GM21723 (cell line): ENCODE results near the gene CDX1.

Source experiments
- ATAC-seq: cut with Tn5 transposase; IDR thresholded peaks from one replicate; pipeline ENCODE4 v1.9.1; 2021; ENCODE audit warnings: mild to moderate bottlenecking, moderate library complexity; ENCODE audit not compliant: unreplicated experiment

Gene CDX1

DNA sequence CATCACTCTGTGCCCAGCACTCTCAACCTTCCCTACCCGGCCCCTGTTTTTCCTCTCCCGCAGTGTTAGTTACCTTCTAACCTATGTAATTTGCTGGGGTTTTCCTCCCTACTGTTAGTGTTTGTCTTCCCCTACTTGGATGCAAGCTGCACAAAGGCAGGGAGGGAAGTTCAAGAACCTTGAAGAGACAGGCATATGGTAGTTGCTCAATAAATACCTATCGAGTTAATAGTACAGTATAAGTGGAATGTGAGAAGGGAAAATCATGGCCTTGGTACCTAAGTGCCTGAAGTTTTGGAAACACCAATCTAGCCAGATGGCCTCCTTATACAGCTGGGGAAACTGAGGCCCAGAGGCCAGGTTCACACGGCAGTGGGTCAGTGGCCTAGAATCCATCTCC, 35.1 kb upstream of the CDX1 start:
- ATAC-seq = no peak

DNA sequence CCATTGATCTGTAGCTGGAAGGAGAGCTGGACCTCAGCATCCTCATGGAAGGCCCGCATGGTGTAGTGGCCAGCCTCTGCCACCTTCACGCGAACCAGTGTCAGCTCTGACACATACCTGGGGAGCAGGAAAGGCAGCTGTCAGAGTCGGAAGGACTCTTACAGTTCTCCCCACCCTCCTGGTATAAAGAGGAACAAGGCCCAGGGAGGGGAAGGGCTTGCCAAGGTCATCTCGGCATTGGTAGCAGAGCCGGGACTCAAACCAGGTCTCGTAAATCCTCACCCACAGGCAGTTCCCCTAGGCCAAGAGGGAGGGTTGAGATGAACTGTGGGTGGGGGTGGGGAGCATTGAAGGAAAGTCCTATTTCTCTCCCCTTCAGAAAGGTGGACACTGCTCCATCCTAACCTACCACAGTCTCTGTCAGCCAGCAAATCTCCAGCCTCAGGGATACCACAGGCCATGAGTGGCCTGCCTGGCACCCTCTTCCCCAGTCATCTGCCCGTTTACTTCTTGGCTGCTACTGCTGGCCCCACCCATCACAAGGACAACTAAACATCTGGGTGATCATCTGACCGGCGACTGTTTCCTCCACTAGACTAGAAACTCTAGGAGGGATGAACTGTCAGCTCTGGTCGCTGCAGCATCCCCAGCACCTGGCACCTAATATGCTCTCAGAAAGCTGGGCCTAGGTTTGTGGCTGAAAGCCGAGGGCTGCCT, 34.4 kb upstream of the CDX1 start:
- ATAC-seq = no peak

- ATAC-seq = no peak
Measured at GRCh38 chr5:150132740-150133139, 33.8 kb upstream of the CDX1 start.

- no peak for ATAC-seq
Measured at GRCh38 chr5:150133581-150134197, 32.9 kb upstream of the CDX1 start.

GRCh38 chr5:150134198-150134588, 32.4 kb upstream of the CDX1 start:
- no peak for ATAC-seq

GRCh38 chr5:150135557-150136304, 30.8 kb upstream of the CDX1 start:
- ATAC-seq = no peak

- ATAC-seq = no peak
Measured at GRCh38 chr5:150136305-150137167, 30.0 kb upstream of the CDX1 start.

DNA sequence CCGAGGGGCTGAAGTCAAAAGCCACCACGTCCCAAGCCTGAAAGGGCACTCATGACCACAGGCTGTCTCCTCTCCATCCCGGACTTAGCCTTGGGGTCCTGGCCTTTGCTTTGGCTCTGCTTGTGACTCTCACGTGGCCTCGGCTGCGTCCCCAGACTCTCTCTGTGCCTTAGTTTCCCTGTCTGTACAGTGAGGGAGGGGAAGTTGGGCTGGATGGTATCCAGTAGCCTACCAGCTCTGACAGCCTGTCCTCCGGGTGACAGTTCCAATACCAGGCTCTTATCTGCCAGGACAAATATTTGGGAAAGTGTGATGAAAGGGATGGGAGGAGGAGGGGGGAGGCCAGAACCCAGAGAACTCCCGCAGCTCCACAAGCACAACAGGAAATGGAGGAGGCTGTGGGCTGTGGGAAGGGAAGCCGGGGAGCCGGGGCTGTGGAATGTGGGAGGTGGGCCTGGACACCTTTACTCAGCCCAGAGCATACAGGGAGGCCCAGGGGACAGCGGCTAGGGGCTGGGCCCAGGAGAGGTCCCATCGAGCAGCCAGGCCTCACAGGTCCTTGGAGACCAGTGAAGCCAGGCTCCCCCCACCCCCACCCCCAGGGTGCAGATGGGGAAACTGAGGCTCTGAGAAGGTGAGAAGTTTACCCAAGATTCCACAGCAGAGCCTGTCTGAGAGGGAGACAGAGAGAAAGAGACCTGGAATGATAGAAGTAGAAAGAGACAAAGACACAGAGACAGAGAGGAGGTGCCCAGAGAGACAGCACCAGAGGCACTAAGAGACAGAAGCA, 29.2 kb upstream of the CDX1 start:
- ATAC-seq = no peak

GRCh38 chr5:150137997-150138396, 28.6 kb upstream of the CDX1 start:
- ATAC-seq = no peak

GRCh38 chr5:150138551-150139265, 27.9 kb upstream of the CDX1 start:
- ATAC-seq = no peak

GRCh38 chr5:150139334-150139733, 27.2 kb upstream of the CDX1 start:
- no peak for ATAC-seq

DNA sequence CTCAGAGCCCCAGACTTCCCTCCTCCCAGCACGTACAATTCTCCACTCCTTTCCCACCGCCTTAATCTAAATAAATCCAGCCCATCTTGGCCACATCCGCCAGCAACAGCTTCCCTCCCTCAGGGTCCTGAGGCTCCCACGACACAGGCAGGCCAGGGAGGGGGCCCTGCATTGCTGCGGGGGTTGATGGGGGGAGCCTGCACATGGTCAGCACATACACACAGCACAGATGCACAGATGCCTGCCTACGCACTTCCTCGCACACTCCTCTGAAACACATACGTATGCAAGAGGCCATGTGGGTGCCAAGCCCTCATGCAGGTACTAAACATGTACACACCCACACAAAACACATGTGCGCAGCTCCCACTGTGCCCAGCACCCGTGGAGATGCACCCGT, 25.7 kb upstream of the CDX1 start:
- no peak for ATAC-seq

DNA sequence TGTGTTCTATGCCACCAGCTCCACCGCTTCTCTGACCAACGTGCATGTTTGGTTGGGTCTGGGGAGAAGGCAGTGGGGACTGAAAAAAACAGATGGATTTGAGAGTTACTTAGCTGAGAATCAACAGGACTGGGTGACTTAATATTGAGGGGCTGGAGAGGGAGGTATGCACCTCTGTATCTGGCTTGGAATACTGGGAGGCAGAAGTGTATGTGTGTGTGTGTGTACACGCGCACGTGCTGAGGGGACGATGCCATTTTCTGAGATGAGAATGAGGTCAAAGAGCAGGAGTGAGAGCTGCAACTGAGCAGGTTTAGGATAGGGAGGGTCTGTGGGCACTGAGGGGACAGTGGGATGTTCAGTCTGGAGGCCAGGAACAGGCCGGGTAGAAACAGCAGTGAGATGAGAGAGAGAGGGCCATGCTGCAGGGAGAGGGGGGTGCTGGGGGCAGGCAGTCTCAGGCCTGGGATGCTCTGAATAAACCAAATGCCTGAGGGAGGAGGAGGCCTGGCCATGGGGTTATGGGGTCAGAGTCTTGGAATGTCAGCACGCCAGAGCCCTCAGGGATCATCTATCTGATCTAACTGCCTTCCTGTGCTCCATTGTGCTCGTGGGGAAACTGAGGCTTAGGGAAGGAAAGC, 24.9 kb upstream of the CDX1 start:
- no peak for ATAC-seq

DNA sequence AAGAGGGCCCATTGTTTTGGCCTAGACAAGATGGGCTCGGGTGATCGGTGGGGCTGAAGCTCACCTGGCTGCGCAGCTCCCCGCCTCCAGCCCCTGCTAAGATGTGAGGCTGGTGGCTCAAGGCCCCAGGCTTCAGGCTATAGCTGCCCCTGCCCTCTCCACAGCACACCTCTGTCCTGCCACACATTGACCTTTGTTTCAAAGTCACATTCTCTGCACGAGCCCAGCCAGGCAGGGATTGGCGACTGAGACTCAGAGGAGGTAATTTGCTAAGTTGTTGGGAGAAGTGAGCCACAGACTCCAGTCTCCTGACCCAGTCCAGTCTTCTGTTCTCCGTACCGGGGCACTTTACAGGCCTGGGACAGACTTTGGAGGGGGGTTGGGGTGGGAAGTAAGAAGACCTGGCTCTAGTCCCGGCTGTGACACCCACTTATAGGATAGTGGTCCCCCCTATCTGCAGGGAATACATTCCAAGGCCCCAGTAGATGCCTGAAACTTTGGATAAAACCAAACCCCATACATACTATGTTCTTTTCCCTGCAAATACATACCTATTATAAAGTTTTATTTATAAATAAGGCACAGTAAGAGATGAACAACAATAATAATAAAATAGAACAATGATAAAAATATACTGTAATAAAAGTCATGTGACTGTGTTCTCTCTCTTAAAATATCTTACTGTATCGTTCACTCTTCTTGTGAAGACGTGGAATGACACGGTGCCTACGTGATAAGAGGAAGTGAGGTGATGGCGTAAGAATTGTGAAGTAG, 24.2 kb upstream of the CDX1 start:
- ATAC-seq = no peak

GRCh38 chr5:150142959-150143349, 23.6 kb upstream of the CDX1 start:
- no peak for ATAC-seq

DNA sequence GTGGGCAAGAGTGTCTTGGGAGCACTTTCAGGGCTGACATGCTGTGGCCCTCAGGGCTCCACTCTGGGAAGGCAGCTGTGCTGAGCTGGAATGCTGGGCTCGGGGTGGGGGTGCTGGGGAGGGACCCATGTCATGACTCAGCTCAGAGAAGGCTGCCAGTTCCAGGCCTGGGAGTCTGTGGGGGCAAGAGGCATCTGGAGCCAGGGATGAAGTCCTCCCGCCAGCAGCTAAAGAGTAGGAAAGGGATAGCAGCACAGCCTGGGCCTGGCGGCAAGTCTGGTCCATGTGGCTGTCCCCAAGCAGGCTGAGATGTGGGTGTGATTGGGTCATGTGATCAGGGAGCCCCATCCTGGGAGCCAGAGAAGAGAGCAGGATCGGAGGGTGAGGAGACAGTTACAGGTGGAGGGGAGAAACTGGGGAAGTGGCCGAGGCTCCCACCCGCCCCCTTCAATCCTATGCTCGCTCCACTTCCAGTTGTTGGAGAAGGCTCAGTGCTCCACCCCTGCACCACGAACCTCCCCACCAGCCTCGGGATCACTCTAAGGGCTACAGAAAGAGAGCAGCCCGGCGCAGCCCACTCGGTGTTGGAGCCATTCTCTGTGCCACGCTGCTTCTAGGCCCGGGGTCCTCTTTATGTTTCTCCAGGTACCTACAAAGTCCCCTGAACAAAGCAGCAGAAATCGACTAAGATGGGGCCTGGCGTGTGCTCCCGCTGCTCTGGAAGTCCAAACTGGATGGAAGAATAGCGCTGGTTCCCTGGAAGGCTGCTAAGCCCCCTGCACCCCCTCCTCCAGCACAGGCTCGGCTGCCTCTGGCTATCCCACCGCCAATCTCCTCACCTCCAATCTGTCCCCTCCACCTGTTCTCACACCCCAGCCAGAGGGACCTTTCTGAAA, 23.0 kb upstream of the CDX1 start:
- no peak for ATAC-seq

DNA sequence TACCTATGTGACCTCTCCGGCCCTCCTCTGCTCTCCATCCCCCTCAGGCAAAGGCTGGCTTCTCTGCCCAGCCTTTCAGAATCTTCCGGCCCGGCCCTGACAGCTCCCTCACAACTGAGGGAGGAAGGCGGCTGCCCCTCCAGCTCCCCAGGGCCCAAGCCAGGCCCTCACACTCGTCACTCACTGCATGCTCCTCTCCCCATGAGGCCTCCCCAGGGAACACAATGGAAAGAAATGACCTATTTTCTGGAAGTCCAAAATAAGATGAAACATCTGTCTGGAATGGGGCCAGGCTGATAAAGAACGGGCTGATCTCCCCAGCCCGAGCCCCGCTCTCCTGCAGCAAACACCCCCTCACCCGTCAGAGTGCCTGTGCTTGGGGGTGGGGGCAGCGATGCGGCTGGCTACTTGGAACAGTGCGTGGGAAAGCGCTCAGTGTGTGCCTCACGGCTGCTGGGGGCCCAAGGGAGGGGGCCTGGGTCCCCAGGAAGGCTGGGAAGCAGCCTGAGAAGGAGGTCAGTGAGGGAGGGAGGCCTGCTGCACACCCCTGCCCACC, 22.3 kb upstream of the CDX1 start:
- ATAC-seq = no peak
